Left colon (tissue), 2 donors: Measurements from ENCODE around the gene IMPG1. TPM values are rescaled to one million over a fixed set of nuclear protein-coding genes. Genes with fewer than 3 reads are reported as not detected.

Experiments used
- ATAC-seq: fragments of 200-7000 bp; cut with Tn5 transposase; one replicate; pipeline ENCODE4 v1.9.1; 2020; ENCODE audit warnings: mild to moderate bottlenecking, moderate library complexity
- DNase-seq, 2 donors: peaks; one replicate each; pipeline ENCODE4 v3.0.0-alpha.2; 2020
- intact Hi-C, 2 donors: fragments of 100-400 bp; cut with DNase I in 1 of 2; cut with micrococcal nuclease in 1 of 2; formaldehyde crosslinking; loops; one replicate each; pipeline versions ENCODE4 v1.11.2 to v1.14.0; 2022; cut with DNase I, micrococcal nuclease
- total RNA-seq, 2 donors: library from RNA; stranded (reverse); fragmentation: NEBNext Ultra II Directional; extraction: Animal tissue kit (Norgen Biotek cat#: 25700); gene quantifications; one replicate each; pipeline ENCODE4 v1.2.1, GENCODE V29; 2021
- donor health status: DM: no; HTN: no; CAD: no.
- donor health status: DM: yes; HTN: yes; CAD: no.

The IMPG1 gene
- total RNA-seq, 2 donors from 2014 or later: not detected

DNA sequence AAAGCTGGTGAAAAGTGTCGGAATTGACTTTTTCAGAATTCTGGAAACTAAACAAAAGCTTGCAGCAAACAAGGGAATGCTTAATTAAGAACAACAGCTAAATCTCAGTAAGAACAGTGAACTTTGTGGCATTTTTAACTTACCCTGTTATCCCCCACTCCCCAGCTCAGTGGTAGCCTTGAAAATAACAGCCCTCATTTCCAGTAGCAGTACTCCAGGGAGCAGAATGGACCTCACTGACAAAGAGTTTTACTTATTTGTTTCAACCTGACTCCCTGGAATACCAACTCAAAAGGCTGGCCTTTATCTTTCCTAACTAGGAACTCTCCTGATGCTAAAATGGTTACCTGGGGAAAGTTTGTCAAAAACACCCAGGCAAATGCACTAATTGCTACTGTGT, 108.9 kb downstream of the IMPG1 start:
- no peak for DNase-seq
- ATAC-seq: no peak
- intact Hi-C loops: no loop called here

DNA sequence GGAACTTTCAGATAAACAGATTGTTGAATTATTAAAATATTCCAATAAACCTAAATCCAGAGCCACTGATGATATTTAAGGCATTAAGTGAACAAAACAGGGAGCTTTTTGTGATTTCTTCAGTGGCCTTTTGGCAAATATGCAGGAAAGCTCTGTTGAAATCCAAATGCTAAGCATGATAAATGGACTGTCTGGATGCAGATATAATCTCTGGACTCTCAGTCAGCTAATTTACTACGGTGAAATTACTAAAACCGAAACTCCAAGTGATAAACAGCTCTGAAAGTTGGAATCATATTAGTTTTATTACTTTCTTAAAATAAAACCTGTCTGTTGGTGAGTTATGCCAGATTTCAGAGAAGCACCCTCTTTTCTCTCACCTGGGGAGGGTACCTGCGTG, 120.3 kb downstream of the IMPG1 start:
- intact Hi-C loops: no loop called here
- DNase-seq (no peak), ATAC-seq (no peak)

GRCh38 chr6:75947935-75948334, 124.5 kb downstream of the IMPG1 start:
- ATAC-seq (no peak), DNase-seq (no peak)

DNA sequence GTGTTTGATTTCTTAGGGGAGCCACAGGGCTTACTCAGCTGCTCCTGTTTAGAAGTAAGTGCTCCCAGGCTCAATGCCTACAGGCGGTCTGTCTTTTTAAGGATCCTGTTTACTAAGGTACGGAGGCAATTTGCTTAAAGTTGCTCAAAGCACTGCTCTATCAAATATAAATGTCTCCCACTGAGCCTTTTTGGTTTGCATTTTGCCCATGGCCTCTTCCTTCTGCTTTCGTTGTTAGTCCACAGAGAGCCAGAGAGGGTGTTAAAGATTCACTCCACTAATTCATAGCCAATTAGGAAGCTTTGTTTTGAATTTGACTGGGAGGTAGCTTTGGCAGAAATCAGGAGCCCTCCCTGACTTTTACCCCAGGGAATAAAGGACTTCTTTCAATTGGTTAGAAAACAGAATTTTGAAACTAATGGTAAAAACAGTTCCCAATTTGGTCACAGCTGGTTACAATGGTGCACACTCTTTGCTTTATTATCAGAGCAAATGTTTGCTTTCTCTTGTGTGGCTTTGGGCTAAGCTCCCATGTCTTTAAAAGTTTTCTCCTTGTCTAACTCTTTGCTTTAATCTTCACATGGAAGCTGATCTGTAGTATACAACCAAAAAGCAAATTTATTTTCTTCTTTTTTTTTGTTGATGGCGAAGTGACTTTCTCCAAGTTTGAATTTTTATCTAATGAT, 126.2 kb downstream of the IMPG1 start:
- ATAC-seq (no peak), DNase-seq (no peak)
- intact Hi-C loops: no loop called here

More at GRCh38 chr6:75947935-75948334, 124.5 kb downstream of the IMPG1 start:
- intact Hi-C loops: no loop called here

DNA sequence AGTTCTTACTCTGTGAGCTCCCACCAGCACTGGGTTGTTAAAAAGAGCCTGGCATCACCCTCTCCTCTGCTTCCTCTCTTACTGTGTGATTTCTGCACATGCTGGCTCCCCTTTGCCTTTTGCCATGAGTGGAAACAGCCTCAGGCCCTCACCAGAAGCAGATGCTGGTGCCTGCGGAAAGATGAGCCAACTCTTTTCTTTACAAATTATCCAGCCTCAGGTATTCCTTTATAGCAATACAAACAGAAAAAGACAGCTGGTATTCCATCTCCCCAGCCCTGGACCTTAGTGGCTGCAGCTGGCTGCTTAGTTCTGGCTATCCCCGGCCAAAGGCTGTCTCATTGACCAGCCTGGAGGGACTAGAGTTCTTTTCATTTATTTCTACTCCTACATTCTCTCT, 129.1 kb downstream of the IMPG1 start:
- ATAC-seq (no peak), DNase-seq (no peak)
- intact Hi-C loops: no loop called here

GRCh38 chr6:75941509-75941908, 131.0 kb downstream of the IMPG1 start:
- intact Hi-C loops: no loop called here
- DNase-seq (no peak), ATAC-seq (no peak)

DNA sequence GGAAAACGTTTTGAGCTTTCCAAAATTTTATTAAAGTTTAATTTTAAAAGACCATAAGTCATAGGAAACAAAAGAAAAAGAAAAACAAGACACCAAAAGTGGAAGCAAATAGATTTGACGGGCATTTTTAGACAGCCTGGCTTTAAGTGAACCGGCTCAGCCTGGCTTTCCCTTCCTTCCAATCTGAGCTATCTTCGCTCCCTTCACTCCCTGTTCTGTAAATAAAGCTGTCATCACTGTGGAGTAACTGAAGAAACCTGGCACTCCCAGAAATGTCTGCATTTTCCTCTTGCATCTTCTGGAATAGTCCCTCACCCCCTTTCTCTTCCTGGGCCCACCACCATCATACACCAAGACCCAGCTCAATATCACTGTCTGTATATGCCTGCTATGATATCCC, 131.9 kb downstream of the IMPG1 start:
- no peak for DNase-seq
- no peak for ATAC-seq
- intact Hi-C loops: no loop called here

GRCh38 chr6:75937846-75938245, 134.6 kb downstream of the IMPG1 start:
- ATAC-seq: no peak
- intact Hi-C loops: loop anchor here in 1 of 2 donors (10.0 kb wide), 1 partner anchor 1517 kb away; no protein-coding TSS in a partner anchor
- no peak for DNase-seq

DNA sequence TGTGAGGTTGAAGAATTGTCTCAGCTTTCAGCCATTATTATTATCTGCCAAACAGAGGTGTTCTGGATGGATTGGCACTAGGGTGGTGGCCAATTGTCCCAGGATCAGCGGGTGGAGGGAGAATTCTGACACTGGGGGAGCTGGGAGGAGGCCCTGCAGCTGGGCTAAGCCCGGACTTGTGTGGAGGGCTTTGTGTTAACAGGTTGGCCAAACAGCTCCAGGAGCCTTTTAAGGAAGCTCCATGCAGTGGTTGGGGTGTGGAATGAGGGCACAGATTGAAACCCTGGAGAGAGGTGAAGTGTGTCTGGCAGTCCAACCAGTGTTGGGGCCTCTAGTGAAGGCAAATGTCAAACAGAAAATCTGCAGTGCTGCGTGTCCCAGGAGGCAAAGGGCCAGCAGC, 135.8 kb downstream of the IMPG1 start:
- intact Hi-C loops: loop anchor here in 1 of 2 donors (10.0 kb wide), 1 partner anchor 1518 kb away; no protein-coding TSS in a partner anchor
- DNase-seq: no peak
- ATAC-seq: no peak

DNA sequence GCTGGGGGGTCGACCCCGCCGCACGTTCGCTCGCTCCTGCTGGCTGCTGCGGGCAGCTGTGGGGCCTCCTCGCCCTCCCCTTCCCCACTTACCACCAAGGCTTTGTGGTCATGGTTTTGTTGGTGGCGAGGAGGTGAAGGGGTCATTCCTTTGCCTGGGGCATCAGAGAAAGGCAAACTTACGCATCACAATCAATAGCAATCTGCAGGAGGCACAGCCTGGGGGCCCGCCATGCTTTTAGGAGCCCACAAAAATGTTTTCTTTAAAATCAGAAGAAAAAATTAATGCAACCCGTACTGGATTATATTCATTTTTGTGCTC, 137.0 kb downstream of the IMPG1 start:
- ATAC-seq: no peak
- intact Hi-C loops: loop anchor here in 1 of 2 donors (10.0 kb wide), 1 partner anchor 1519 kb away; no protein-coding TSS in a partner anchor

DNA sequence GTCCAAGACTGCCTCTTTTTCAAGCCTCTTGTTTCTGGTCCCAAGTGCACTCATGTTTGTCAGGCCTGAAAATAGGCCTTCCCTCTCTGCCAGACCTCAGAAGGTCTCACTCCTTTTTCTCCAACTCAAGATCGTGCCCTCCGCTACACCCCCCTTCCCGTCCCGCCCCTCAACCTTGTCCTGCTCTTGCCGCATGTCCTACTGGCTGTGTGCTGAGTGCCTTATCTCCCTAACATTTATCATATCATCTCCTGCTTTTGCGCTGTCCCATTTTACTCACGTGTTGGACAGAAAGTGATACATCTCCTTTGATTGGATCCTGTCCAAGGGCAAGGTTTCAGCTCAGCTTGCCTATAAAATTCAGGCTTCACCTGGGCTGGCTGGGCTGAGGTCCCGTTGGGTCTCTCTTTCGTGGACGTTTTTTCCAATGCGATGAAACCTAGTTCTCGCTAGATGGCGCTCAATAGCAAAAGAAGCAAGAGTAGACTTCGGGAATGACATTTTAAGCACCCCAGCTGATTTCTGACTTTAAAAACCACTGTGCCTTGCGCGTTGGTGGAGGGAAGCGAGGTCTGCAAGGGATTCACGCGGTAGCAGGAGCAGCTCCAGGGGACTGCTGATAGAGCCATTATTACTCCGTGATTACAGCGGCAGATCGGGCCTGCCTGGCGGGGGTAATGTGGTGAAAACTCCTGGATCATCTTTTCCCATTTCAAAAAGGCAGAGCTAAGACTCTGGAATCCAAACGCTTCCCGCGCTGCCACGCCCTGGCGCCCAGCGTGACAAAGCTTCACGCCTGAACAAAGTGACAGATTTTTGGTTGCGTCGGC, 137.6 kb downstream of the IMPG1 start:
- ATAC-seq: peak; percentile 72
- intact Hi-C loops: loop anchor here in 1 of 2 donors (10.0 kb wide), 1 partner anchor 1520 kb away; no protein-coding TSS in a partner anchor
- peak in 1 of 2 donors; percentile 11 for DNase-seq

More for the DNA sequence above, 137.0 kb downstream of the IMPG1 start:
- no peak for DNase-seq

GRCh38 chr6:75933387-75933975, 139.0 kb downstream of the IMPG1 start:
- ATAC-seq (no peak), DNase-seq (no peak)
- intact Hi-C loops: loop anchor here in 1 of 2 donors (10.0 kb wide), 1 partner anchor 1521 kb away; no protein-coding TSS in a partner anchor

DNA sequence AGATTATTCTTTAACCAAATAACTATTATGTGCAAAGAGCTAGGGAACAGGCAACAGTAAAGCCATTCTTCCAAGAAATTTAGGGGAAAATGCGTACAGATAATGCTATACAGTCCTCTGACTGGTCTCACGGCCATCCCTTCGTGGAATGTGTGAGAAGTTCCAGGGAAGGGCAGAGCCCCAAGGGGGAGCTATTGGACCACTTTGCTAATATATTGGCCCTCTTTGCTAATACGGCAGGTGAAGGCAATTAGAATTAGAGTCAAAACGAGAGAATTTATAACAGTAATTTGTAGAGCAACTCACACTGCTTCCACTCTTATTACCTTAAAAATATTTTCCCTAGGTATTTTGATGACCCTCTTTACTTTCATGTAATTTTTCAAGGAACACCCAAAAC, 140.4 kb downstream of the IMPG1 start:
- intact Hi-C loops: loop anchor here in 1 of 2 donors (10.0 kb wide), 1 partner anchor 1523 kb away; no protein-coding TSS in a partner anchor
- DNase-seq (peak in 1 of 2 donors; percentile 4), ATAC-seq (no peak)

DNA sequence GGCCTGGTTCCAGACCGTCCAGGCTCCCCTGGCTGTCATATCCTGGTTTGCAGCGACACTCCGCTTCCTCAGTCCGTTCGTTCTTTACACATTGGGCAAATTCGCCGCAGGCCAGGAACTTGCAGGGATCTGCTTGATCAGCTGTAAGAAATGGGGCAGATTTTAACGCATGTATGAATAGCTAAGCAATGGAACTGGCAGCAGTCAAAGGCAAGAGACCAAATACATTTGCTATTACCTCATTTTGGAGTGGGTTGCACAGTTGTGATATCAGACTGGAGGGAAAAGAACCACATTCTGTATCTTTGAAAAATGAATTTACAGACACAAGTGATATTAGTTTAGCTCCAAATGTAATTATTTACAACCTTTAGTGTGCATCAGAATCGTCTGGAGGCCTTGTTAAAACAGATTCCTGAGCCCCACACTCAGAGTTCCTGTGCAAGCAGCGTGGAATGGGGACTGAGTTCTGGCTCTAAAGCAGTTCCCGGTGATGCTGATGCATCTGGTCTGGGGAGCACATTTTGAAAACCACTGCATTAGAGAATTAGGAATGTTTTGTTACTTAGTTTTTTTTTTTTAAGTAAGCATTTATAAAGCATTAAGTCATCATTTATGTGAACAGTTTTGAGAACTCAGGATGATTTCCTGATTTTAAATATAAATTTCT, 141.3 kb downstream of the IMPG1 start:
- DNase-seq (no peak), ATAC-seq (no peak)
- intact Hi-C loops: loop anchor here in 1 of 2 donors (10.0 kb wide), 1 partner anchor 1524 kb away; no protein-coding TSS in a partner anchor

DNA sequence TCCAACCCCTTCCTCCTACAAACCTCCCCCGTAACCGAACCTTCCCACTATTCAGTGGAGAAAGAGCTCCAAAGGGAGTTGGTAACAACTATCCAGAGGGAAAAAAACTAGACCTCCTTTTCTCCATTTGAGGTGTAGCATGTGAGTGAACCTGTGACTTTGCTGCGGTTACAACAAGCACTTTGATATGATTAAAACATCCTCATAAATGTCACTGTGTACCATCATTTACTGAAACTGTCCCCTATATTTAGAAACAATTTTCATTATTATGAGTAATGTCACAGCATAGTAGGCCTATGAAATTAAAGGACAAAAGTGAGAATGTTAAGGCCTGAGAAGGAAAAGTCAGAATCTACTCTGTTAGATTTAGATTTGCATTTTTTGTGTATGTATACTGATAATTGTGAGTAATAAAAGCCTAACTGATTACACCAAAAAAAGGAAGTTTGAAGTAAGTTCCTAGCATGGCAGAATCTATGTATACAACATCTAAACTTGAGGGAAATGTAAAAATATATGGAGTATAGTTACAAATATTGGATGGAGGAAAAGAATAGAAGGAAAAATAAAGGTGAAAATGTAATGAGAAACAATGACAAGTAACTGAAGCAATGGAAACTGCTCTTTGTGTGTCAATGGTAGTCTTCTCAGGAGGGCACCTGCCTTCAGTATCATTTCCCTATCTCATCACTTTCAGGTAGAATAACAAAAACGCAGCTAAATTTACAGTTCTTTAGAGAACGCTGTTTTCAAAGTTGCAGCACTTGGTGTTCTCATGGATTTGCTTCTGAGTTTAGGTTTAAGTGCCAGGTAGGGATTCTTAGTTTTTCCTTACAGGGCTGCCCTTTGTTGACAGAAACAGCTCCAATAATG, 145.9 kb downstream of the IMPG1 start:
- intact Hi-C loops: no loop called here
- DNase-seq: no peak
- no peak for ATAC-seq

- ATAC-seq (no peak), DNase-seq (no peak)
- intact Hi-C loops: no loop called here
These were observed 150.2 kb downstream of the IMPG1 start for GRCh38 chr6:75922226-75922625.

GRCh38 chr6:75913040-75913439, 159.4 kb downstream of the IMPG1 start:
- DNase-seq (no peak), ATAC-seq (no peak)
- intact Hi-C loops: no loop called here

DNA sequence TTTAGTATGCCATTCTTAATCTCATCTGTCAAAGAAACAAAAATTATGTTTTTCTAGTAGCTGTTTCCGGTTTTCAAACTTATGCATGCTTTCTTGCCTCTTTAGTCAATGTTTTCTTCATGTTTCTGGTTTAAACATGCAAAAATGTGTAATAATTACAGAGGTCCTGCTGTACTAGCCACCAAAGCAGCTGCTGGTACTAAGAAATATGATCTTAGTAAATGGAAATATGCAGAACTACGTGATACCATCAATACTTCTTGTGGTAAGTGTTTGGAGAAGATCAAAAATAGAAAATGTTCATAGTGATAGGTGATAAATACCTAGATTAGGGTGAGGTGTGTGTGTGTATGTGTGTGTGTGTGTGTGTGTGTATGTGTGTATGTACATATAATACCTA, 165.0 kb downstream of the IMPG1 start:
- ATAC-seq: no peak
- DNase-seq: no peak
- intact Hi-C loops: no loop called here
